Left ventricle myocardium inferior (tissue), 1 donor: ENCODE measurements around the gene CENPA. TPM values are rescaled to one million over a fixed set of nuclear protein-coding genes. Genes with fewer than 3 reads are reported as not detected.
A peak's percentile ranks its signal among the peaks of the same experiment; 100 is the strongest.

Source experiments
- DNase-seq: peaks from one replicate; pipeline ENCODE4 v3.0.0-alpha.2; 2020
- H3K27ac ChIP-seq: fragments of 200-600 bp; replicated peaks from 2 replicates; pipeline ENCODE4 v1.8.0; 2021
- H3K27me3 ChIP-seq: fragments of 200-600 bp; 2 replicates; pipeline ENCODE4 v1.8.0; 2021; ENCODE audit warnings: low read depth
- H3K36me3 ChIP-seq: fragments of 200-600 bp; 2 replicates; pipeline ENCODE4 v1.8.0; 2021
- H3K4me1 ChIP-seq: fragments of 200-600 bp; 2 replicates; pipeline ENCODE4 v1.8.0; 2021
- H3K4me3 ChIP-seq: fragments of 200-600 bp; 2 replicates; pipeline ENCODE4 v1.8.0; 2021; ENCODE audit warnings: mild to moderate bottlenecking, moderate library complexity
- H3K9me3 ChIP-seq: fragments of 200-600 bp; replicated peaks from 2 replicates; pipeline ENCODE4 v1.8.0; 2021
- CTCF ChIP-seq: fragments of 200-600 bp; IDR thresholded peaks from 2 replicates; pipeline ENCODE4 v1.8.0; 2021; ENCODE audit warnings: antibody characterized with exemption, mild to moderate bottlenecking, borderline replicate concordance
- intact Hi-C: fragments of 100-400 bp; cut with micrococcal nuclease; formaldehyde crosslinking; loops from one replicate; pipeline ENCODE4 v1.11.0; 2022
- total RNA-seq: library from RNA; stranded (reverse); fragmentation: NEBNext Ultra II Directional; extraction: Animal tissue kit (Norgen Biotek cat#: 25700); gene quantifications from one replicate; pipeline ENCODE4 v1.2.1, GENCODE V29; 2021
- donor health status: DM: no; HTN: yes; CAD: no; lungs with severe emphysema.

Gene CENPA
- total RNA-seq, 1 donor from 2014 or later = 2.5 TPM

GRCh38 chr2:26740890-26741302 lies 45.0 kb upstream of the CENPA start:
- H3K27ac ChIP-seq = no peak overlapping the region
- DNase-seq = no peak
- H3K27me3 ChIP-seq = no peaks in the 10 kb centered on the region
- H3K36me3 ChIP-seq = no peaks in the 10 kb centered on the region
- H3K4me3 ChIP-seq = no peak overlapping the region
- intact Hi-C loops = no loop called here
- H3K4me1 ChIP-seq = peaks cover 6% of the 10 kb centered on the region
- H3K9me3 ChIP-seq = no peaks in the 10 kb centered on the region
- no peak for TF ChIP-seq CTCF

DNA sequence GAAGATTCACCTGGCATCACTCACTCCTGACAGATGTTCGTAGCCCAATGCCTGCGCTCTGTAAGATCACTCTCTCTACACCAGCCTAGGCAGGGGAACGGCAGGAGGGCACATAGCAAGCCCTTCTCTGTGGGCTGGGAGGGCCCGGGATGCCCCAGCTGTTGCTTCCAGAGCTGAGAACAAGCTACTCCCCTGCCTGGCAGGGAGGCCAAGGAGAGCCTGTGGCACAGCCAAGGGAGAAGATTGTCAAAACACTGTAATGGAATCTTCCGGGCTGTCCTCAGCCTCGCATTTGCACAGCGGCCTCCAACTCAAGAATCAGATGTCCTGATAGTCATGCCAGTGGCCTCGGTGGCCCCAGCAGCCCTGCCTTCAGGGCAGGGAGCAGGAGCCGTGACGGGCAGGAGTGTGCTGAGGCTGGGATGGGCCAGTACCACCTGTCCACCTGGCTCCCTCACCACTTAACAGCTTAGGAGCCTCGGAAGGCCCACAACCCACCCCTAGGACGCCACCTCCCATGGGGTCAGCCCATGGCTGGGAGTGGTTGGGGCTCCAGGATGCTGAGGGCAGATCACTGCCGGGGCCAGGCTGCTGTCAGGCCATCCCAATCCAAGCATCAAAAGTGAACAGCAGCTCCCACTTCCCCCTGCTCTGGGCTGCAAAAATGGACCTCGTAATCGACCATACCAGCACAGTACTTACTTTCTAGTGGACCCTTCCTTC lies 43.6 kb upstream of the CENPA start:
- Histone ChIP-seq H3K36me3 (no peaks in the 10 kb centered on the region), H3K9me3 (no peaks in the 10 kb centered on the region), H3K27me3 (no peaks in the 10 kb centered on the region), H3K27ac (no peak overlapping the region), H3K4me3 (no peak overlapping the region), H3K4me1 (no peaks in the 10 kb centered on the region)
- DNase-seq = no peak
- intact Hi-C loops = no loop called here
- TF ChIP-seq CTCF = no peak

- Histone ChIP-seq H3K9me3 (no peaks in the 10 kb centered on the region), H3K4me3 (no peak overlapping the region), H3K27ac (no peak overlapping the region), H3K36me3 (no peaks in the 10 kb centered on the region), H3K4me1 (no peaks in the 10 kb centered on the region), H3K27me3 (no peaks in the 10 kb centered on the region)
- intact Hi-C loops = no loop called here
- no peak for DNase-seq
- TF ChIP-seq CTCF = no peak
These were observed 42.0 kb upstream of the CENPA start for GRCh38 chr2:26743852-26744251.

- intact Hi-C loops = no loop called here
- Histone ChIP-seq H3K36me3 (no peaks in the 10 kb centered on the region), H3K27me3 (no peaks in the 10 kb centered on the region), H3K4me3 (no peak overlapping the region), H3K27ac (no peak overlapping the region), H3K9me3 (no peaks in the 10 kb centered on the region), H3K4me1 (no peaks in the 10 kb centered on the region)
- no peak for TF ChIP-seq CTCF
- no peak for DNase-seq
These were observed 40.9 kb upstream of the CENPA start for GRCh38 chr2:26744953-26745352.

DNA sequence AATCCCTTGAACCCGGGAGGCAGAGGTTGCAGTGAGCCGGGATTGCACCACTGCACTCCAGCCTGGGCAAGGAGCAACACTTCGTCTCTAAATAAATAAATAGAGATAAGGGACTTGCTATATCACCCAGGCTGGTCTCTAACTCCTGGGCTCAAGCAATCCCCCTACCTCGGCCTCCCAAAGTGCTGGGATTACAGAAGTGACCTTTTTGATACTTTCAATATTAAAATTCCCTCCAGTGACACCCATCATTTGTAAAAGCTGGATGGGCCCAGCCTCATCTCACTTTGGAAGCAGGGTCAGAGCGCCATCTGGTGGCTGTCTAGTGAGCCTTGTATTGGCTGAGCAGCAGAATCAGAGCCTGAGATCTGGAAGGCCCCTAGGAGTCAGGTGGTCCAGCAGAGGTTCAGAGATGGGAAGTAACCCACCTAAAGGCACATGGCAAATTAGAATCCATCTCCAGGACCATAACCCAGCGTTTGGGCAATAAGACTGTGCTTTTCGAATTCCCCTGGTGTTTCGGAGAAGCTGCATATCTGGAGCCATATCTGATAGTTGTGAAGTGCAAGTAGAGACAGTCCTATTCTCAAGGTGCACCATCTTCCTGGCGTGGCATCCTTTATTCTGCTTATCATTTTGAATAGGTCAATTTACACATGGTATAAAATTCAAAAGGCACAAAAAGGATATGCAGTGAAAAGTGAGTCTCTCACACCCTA lies 40.1 kb upstream of the CENPA start:
- DNase-seq = peak; percentile 84
- H3K4me3 ChIP-seq = no peak overlapping the region
- intact Hi-C loops = loop anchor here (2.0 kb wide), 1 partner anchor 141 kb away; no protein-coding TSS in a partner anchor
- H3K27ac ChIP-seq = no peak overlapping the region
- no peaks in the 10 kb centered on the region for H3K27me3 ChIP-seq
- peak; percentile 96 for TF ChIP-seq CTCF
- H3K36me3 ChIP-seq = no peaks in the 10 kb centered on the region
- H3K9me3 ChIP-seq = no peaks in the 10 kb centered on the region
- H3K4me1 ChIP-seq = no peaks in the 10 kb centered on the region
